ENCODE results near the gene RAD52.

RAD52 gene

DNA sequence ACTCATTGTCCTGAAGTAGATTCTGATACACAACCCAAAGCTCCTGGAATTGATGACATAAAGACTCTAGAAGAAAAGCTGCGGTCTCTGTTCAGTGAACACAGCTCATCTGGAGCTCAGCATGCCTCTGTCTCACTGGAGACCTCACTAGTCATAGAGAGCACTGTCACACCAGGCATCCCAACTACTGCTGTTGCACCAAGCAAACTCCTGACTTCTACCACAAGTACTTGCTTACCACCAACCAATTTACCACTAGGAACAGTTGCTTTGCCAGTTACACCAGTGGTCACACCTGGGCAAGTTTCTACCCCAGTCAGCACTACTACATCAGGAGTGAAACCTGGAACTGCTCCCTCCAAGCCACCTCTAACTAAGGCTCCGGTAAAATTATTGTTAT is 63.8 kb downstream of the RAD52 start:
- no peak overlapping the region for H3K27ac ChIP-seq (ENCODE audit: low read depth, low read length)
- H3K9me3 ChIP-seq (ENCODE audit: control insufficient read depth in 5 of 5, low read length in 5 of 5) = no peaks in the 10 kb centered on the region
- peaks cover 75 to 99% (median 97%) of the 10 kb centered on the region in 5 donors for H3K36me3 ChIP-seq (ENCODE audit: control insufficient read depth in 5 of 5, insufficient read depth in 5 of 5, low read length in 5 of 5)
- no peak overlapping the region for H3K9ac ChIP-seq (ENCODE audit: low read length in 5 of 5)
- no peaks in the 10 kb centered on the region for H3K27me3 ChIP-seq (ENCODE audit: control insufficient read depth in 5 of 5, insufficient read depth in 4 of 5, low read length in 5 of 5)
- no peaks in the 10 kb centered on the region for H3K4me1 ChIP-seq (ENCODE audit: control insufficient read depth in 5 of 5, insufficient read depth in 5 of 5, low read length in 5 of 5)
- no peak overlapping the region for H3K4me3 ChIP-seq (ENCODE audit: low read depth in 1 of 5, low read length in 5 of 5)

DNA sequence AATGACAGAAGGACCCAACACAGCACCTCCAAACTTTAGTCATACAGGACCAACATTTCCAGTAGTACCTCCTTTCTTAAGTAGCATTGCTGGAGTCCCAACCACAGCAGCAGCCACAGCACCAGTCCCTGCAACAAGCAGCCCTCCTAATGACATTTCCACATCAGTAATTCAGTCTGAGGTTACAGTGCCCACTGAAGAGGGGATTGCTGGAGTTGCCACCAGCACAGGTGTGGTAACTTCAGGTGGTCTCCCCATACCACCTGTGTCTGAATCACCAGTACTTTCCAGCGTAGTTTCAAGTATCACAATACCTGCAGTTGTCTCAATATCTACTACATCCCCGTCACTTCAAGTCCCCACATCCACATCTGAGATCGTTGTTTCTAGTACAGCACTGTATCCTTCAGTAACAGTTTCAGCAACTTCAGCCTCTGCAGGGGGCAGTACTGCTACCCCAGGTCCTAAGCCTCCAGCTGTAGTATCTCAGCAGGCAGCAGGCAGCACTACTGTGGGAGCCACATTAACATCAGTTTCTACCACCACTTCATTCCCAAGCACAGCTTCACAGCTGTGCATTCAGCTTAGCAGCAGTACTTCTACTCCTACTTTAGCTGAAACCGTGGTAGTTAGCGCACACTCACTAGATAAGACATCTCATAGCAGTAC is 64.6 kb downstream of the RAD52 start:
- no peaks in the 10 kb centered on the region for H3K9me3 ChIP-seq (ENCODE audit: control insufficient read depth in 5 of 5, low read length in 5 of 5)
- no peak overlapping the region for H3K9ac ChIP-seq (ENCODE audit: low read length in 5 of 5)
- no peaks in the 10 kb centered on the region for H3K4me1 ChIP-seq (ENCODE audit: control insufficient read depth in 5 of 5, insufficient read depth in 5 of 5, low read length in 5 of 5)
- no peaks in the 10 kb centered on the region for H3K27me3 ChIP-seq (ENCODE audit: control insufficient read depth in 5 of 5, insufficient read depth in 4 of 5, low read length in 5 of 5)
- no peak overlapping the region for H3K4me3 ChIP-seq (ENCODE audit: low read depth in 1 of 5, low read length in 5 of 5)
- no peak overlapping the region for H3K27ac ChIP-seq (ENCODE audit: low read depth, low read length)
- peaks cover 75 to 100% (median 98%) of the 10 kb centered on the region in 5 donors for H3K36me3 ChIP-seq (ENCODE audit: control insufficient read depth in 5 of 5, insufficient read depth in 5 of 5, low read length in 5 of 5)

DNA sequence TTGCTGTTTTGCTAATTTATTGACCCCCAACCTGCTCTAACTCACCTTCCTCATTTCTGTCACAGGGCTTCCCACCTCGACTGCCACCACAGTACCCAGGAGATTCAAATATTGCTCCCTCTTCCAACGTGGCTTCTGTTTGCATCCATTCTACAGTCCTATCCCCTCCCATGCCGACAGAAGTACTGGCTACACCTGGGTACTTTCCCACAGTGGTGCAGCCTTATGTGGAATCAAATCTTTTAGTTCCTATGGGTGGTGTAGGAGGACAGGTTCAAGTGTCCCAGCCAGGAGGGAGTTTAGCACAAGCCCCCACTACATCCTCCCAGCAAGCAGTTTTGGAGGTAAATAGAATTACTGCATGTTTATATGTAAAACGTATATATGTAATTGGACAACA is 68.8 kb downstream of the RAD52 start:
- H3K27ac ChIP-seq (ENCODE audit: low read depth, low read length) = no peak overlapping the region
- H3K4me1 ChIP-seq (ENCODE audit: control insufficient read depth in 5 of 5, insufficient read depth in 5 of 5, low read length in 5 of 5) = no peaks in the 10 kb centered on the region
- no peaks in the 10 kb centered on the region for H3K27me3 ChIP-seq (ENCODE audit: control insufficient read depth in 5 of 5, insufficient read depth in 4 of 5, low read length in 5 of 5)
- peaks cover 54 to 79% (median 74%) of the 10 kb centered on the region in 5 donors for H3K36me3 ChIP-seq (ENCODE audit: control insufficient read depth in 5 of 5, insufficient read depth in 5 of 5, low read length in 5 of 5)
- no peak overlapping the region for H3K4me3 ChIP-seq (ENCODE audit: low read depth in 1 of 5, low read length in 5 of 5)
- no peak overlapping the region for H3K9ac ChIP-seq (ENCODE audit: low read length in 5 of 5)
- no peaks in the 10 kb centered on the region for H3K9me3 ChIP-seq (ENCODE audit: control insufficient read depth in 5 of 5, low read length in 5 of 5)

DNA sequence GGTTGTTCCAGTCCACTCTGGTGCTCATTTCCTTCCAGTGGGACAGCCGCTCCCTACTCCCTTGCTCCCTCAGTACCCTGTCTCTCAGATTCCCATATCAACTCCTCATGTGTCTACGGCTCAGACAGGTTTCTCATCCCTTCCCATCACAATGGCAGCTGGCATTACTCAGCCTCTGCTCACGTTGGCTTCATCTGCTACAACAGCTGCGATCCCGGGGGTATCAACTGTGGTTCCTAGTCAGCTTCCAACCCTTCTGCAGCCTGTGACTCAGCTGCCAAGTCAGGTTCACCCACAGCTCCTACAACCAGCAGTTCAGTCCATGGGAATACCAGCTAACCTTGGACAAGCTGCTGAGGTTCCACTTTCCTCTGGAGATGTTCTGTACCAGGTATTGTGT is 69.9 kb downstream of the RAD52 start:
- Histone ChIP-seq H3K4me3 (ENCODE audit: low read depth in 1 of 5, low read length in 5 of 5) (no peak overlapping the region), H3K27me3 (ENCODE audit: control insufficient read depth in 5 of 5, insufficient read depth in 4 of 5, low read length in 5 of 5) (no peaks in the 10 kb centered on the region), H3K9me3 (ENCODE audit: control insufficient read depth in 5 of 5, low read length in 5 of 5) (no peaks in the 10 kb centered on the region), H3K9ac (ENCODE audit: low read length in 5 of 5) (no peak overlapping the region), H3K27ac (ENCODE audit: low read depth, low read length) (no peak overlapping the region), H3K4me1 (ENCODE audit: control insufficient read depth in 5 of 5, insufficient read depth in 5 of 5, low read length in 5 of 5) (no peaks in the 10 kb centered on the region), H3K36me3 (ENCODE audit: control insufficient read depth in 5 of 5, insufficient read depth in 5 of 5, low read length in 5 of 5) (peaks cover 58 to 76% (median 64%) of the 10 kb centered on the region in 5 donors)

DNA sequence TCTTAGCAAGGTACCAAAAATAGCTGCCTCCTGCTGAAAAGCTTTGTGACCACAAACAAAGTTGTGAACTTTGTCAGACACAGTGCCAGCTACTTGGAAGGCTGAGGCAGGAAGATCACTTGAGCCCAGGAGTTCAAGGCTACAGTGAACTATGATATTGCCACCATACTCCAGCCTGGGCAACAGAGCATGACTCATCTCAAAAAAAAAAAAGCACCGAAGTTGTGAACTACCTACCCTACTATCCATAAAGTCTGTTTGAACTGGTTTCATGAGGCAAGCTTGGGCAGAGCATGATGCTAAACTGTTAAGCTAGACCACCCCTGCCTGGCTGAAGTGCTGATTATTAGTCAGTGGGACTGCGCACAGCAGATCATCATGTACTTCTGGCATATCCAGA is 75.5 kb downstream of the RAD52 start:
- Histone ChIP-seq H3K27me3 (ENCODE audit: control insufficient read depth in 5 of 5, insufficient read depth in 4 of 5, low read length in 5 of 5) (no peaks in the 10 kb centered on the region), H3K9me3 (ENCODE audit: control insufficient read depth in 5 of 5, low read length in 5 of 5) (no peaks in the 10 kb centered on the region), H3K4me1 (ENCODE audit: control insufficient read depth in 5 of 5, insufficient read depth in 5 of 5, low read length in 5 of 5) (no peaks in the 10 kb centered on the region), H3K27ac (ENCODE audit: low read depth, low read length) (no peak overlapping the region), H3K9ac (ENCODE audit: low read length in 5 of 5) (no peak overlapping the region), H3K36me3 (ENCODE audit: control insufficient read depth in 5 of 5, insufficient read depth in 5 of 5, low read length in 5 of 5) (peaks cover 22 to 56% (median 42%) of the 10 kb centered on the region in 5 donors), H3K4me3 (ENCODE audit: low read depth in 1 of 5, low read length in 5 of 5) (no peak overlapping the region)

DNA sequence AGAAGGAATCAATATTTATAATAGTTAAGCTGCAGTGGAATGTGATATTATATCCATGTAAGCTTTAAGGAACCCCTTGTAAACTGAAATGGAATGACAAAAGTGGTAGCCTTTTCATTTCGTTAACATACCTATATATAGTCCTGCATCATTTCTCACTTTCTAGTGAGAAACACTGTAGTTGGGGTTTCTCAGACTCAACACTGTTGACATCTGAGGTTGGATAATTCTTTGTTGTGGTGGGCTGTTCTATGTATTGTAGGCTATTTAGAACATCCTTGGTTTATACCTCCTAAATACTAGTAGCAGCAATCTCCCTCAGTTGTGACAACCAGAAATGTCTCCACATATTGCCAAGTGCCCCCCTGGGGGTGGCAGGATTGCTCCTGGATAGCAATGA is 79.1 kb downstream of the RAD52 start:
- Histone ChIP-seq H3K4me1 (ENCODE audit: control insufficient read depth in 5 of 5, insufficient read depth in 5 of 5, low read length in 5 of 5) (no peaks in the 10 kb centered on the region), H3K36me3 (ENCODE audit: control insufficient read depth in 5 of 5, insufficient read depth in 5 of 5, low read length in 5 of 5) (peaks cover 31 to 73% (median 51%) of the 10 kb centered on the region in 5 donors), H3K9ac (ENCODE audit: low read length in 5 of 5) (no peak overlapping the region), H3K4me3 (ENCODE audit: low read depth in 1 of 5, low read length in 5 of 5) (no peak overlapping the region), H3K27me3 (ENCODE audit: control insufficient read depth in 5 of 5, insufficient read depth in 4 of 5, low read length in 5 of 5) (no peaks in the 10 kb centered on the region), H3K9me3 (ENCODE audit: control insufficient read depth in 5 of 5, low read length in 5 of 5) (no peaks in the 10 kb centered on the region), H3K27ac (ENCODE audit: low read depth, low read length) (no peak overlapping the region)

DNA sequence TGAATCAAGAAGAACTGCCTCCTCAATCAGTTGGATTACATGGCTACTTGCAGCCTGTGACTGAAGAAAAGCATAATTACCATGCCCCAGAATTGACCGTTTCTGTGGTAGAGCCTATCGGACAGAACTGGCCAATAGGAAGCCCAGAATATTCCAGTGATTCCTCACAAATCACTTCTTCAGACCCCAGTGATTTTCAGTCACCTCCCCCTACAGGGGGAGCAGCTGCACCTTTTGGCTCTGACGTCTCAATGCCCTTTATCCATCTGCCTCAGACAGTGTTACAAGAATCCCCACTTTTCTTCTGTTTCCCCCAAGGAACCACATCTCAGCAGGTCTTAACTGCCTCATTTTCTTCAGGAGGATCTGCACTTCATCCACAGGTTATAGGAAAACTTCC is 80.8 kb downstream of the RAD52 start:
- Histone ChIP-seq H3K36me3 (ENCODE audit: control insufficient read depth in 5 of 5, insufficient read depth in 5 of 5, low read length in 5 of 5) (peaks cover 35 to 70% (median 45%) of the 10 kb centered on the region in 5 donors), H3K4me3 (ENCODE audit: low read depth in 1 of 5, low read length in 5 of 5) (no peak overlapping the region), H3K9ac (ENCODE audit: low read length in 5 of 5) (no peak overlapping the region)

DNA sequence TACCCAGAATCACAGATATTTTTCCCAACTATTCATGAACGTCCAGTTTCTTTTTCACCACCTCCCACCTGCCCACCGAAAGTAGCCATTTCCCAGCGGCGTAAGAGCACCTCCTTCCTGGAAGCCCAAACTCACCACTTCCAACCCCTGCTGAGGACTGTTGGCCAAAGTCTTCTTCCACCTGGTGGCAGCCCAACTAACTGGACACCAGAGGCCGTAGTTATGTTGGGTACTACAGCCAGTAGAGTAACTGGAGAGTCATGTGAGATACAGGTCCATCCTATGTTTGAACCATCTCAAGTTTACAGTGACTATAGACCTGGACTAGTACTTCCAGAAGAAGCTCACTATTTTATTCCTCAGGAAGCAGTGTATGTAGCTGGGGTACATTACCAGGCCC is 81.6 kb downstream of the RAD52 start:
- no peaks in the 10 kb centered on the region for H3K27me3 ChIP-seq (ENCODE audit: control insufficient read depth in 5 of 5, insufficient read depth in 4 of 5, low read length in 5 of 5)
- no peak overlapping the region for H3K27ac ChIP-seq (ENCODE audit: low read depth, low read length)
- H3K9me3 ChIP-seq (ENCODE audit: control insufficient read depth in 5 of 5, low read length in 5 of 5) = no peaks in the 10 kb centered on the region
- peaks cover 38 to 72% (median 46%) of the 10 kb centered on the region in 5 donors for H3K36me3 ChIP-seq (ENCODE audit: control insufficient read depth in 5 of 5, insufficient read depth in 5 of 5, low read length in 5 of 5)
- no peak overlapping the region for H3K4me3 ChIP-seq (ENCODE audit: low read depth in 1 of 5, low read length in 5 of 5)
- no peaks in the 10 kb centered on the region for H3K4me1 ChIP-seq (ENCODE audit: control insufficient read depth in 5 of 5, insufficient read depth in 5 of 5, low read length in 5 of 5)
- no peak overlapping the region for H3K9ac ChIP-seq (ENCODE audit: low read length in 5 of 5)

More for the DNA sequence above, 80.8 kb downstream of the RAD52 start:
- Histone ChIP-seq H3K27me3 (ENCODE audit: control insufficient read depth in 5 of 5, insufficient read depth in 4 of 5, low read length in 5 of 5) (no peaks in the 10 kb centered on the region), H3K9me3 (ENCODE audit: control insufficient read depth in 5 of 5, low read length in 5 of 5) (no peaks in the 10 kb centered on the region), H3K4me1 (ENCODE audit: control insufficient read depth in 5 of 5, insufficient read depth in 5 of 5, low read length in 5 of 5) (no peaks in the 10 kb centered on the region), H3K27ac (ENCODE audit: low read depth, low read length) (no peak overlapping the region)

DNA sequence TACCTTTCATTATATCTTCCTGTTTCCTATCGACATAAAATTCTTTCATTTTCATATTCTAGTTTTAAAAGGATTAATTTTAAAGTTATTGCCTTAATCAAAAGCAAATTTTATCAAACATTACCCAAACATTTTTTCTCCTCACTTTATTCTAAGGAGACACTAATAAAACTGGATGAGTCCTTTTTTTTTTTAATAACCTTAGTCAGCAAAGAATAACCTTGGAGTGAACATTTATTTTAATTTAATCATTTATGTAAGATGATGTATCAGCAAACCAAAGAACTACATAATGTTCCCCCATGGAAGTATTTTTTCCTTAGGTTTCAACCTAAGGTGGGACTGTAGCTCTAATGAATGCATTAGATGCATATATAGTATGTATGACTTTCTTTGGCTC is 83.9 kb downstream of the RAD52 start:
- Histone ChIP-seq H3K4me1 (ENCODE audit: control insufficient read depth in 5 of 5, insufficient read depth in 5 of 5, low read length in 5 of 5) (no peaks in the 10 kb centered on the region), H3K27ac (ENCODE audit: low read depth, low read length) (no peak overlapping the region), H3K9ac (ENCODE audit: low read length in 5 of 5) (no peak overlapping the region), H3K27me3 (ENCODE audit: control insufficient read depth in 5 of 5, insufficient read depth in 4 of 5, low read length in 5 of 5) (no peaks in the 10 kb centered on the region), H3K36me3 (ENCODE audit: control insufficient read depth in 5 of 5, insufficient read depth in 5 of 5, low read length in 5 of 5) (peaks cover 45 to 77% (median 55%) of the 10 kb centered on the region in 5 donors), H3K9me3 (ENCODE audit: control insufficient read depth in 5 of 5, low read length in 5 of 5) (no peaks in the 10 kb centered on the region), H3K4me3 (ENCODE audit: low read depth in 1 of 5, low read length in 5 of 5) (no peak overlapping the region)

DNA sequence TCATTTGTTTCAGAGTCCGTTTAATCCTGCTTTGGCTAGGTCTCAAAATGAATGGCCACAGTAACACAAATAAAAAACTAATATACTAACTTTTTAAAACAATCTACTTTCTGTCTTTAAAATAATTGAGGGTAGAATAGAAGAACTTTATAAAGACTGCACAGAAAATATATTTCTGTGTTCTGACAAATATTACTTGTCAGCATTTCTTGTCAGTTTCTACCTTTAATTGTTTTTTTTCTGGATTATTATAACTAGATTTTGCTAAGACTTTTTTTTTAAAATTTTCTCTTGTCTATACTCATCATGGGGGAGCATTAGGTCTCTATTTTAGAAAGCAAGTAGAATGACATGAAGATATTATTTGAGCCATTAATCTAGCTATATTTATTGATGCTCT is 86.2 kb downstream of the RAD52 start:
- H3K27me3 ChIP-seq (ENCODE audit: control insufficient read depth in 5 of 5, insufficient read depth in 4 of 5, low read length in 5 of 5) = no peaks in the 10 kb centered on the region
- peaks cover 46 to 78% (median 54%) of the 10 kb centered on the region in 5 donors for H3K36me3 ChIP-seq (ENCODE audit: control insufficient read depth in 5 of 5, insufficient read depth in 5 of 5, low read length in 5 of 5)
- H3K27ac ChIP-seq (ENCODE audit: low read depth, low read length) = no peak overlapping the region
- no peak overlapping the region for H3K4me3 ChIP-seq (ENCODE audit: low read depth in 1 of 5, low read length in 5 of 5)
- no peaks in the 10 kb centered on the region for H3K9me3 ChIP-seq (ENCODE audit: control insufficient read depth in 5 of 5, low read length in 5 of 5)
- no peak overlapping the region for H3K9ac ChIP-seq (ENCODE audit: low read length in 5 of 5)
- H3K4me1 ChIP-seq (ENCODE audit: control insufficient read depth in 5 of 5, insufficient read depth in 5 of 5, low read length in 5 of 5) = no peaks in the 10 kb centered on the region

All from subcutaneous abdominal adipose tissue (tissue), 5 donors.